B cell (primary cell): ENCODE results near the gene DPCD. TPM values are rescaled to one million over a fixed set of nuclear protein-coding genes. Genes with fewer than 3 reads are reported as not detected.

ENCODE experiments used
- ATAC-seq: fragments of 200-7000 bp; cut with Tn5 transposase; one replicate; pipeline ENCODE4 v1.10.0; 2021; ENCODE audit warnings: low read depth, mild to moderate bottlenecking, moderate number of reproducible peaks, moderate library complexity
- CTCF ChIA-PET: fragments of 350-600 bp; sonication (Branson Sonifier 250); formaldehyde crosslinking; loops from one replicate; lab custom pipeline; 2021; ENCODE audit warnings: antibody characterized with exemption, inconsistent platforms; lab: Charles Lee
- POLR2A ChIA-PET: fragments of 350-600 bp; sonication (Branson Sonifier 250); formaldehyde crosslinking; loops from one replicate; lab custom pipeline; 2021; ENCODE audit warnings: antibody characterized with exemption; lab: Charles Lee
- DNase-seq: peaks from one replicate; pipeline ENCODE4 v3.0.0; 2013
- H2AFZ ChIP-seq: 2 replicates; pipeline ENCODE4 v1.6.1; 2012; ENCODE audit warnings: mild to moderate bottlenecking, low read depth, low read length; ENCODE audit not compliant: insufficient read depth, poor library complexity, severe bottlenecking
- H3K27ac ChIP-seq, 2 donors: 1 replicate in 1 of 2; 2 replicates in 1 of 2; pipeline ENCODE4 v1.5.1; 2012 to 2013; ENCODE audit warnings: low read length in 2 of 2, mild to moderate bottlenecking in 2 of 2, moderate library complexity in 1 of 2
- H3K27me3 ChIP-seq, 4 experiments: fragments of 200-600 bp in 1 of 4; sonication (generic) in 1 of 4; replicated peaks in 1 of 4; 1 replicate in 2 of 4; 2 replicates in 2 of 4; pipeline versions ENCODE4 v1.6.1 to v1.7.0; 2013 to 2016; ENCODE audit warnings: low read length in 3 of 4, mild to moderate bottlenecking in 2 of 4, mixed read lengths in 1 of 4, moderate library complexity in 1 of 4; ENCODE audit not compliant: insufficient read depth in 4 of 4, control insufficient read depth in 3 of 4; ENCODE audit errors: control extremely low read depth in 1 of 4
- H3K36me3 ChIP-seq, 2 experiments: replicated peaks in 1 of 2; 1 replicate in 1 of 2; 2 replicates in 1 of 2; pipeline versions ENCODE4 v1.6.1 to v1.7.1; 2013; ENCODE audit warnings: low read length in 1 of 2; ENCODE audit not compliant: insufficient read depth in 2 of 2, control insufficient read depth in 1 of 2; ENCODE audit errors: control extremely low read depth in 1 of 2, extremely low read depth in 1 of 2
- H3K4me1 ChIP-seq, 2 donors: fragments of 200-600 bp in 1 of 2; sonication (generic) in 1 of 2; 1 replicate in 1 of 2; 2 replicates in 1 of 2; pipeline versions ENCODE4 v1.5.1 to v1.6.1; 2013 to 2017; ENCODE audit warnings: low read length in 2 of 2; ENCODE audit not compliant: control insufficient read depth in 2 of 2, insufficient read depth in 2 of 2
- H3K4me2 ChIP-seq: replicated peaks from 2 replicates; pipeline ENCODE3; 2012; ENCODE audit warnings: mild to moderate bottlenecking, low read depth, low read length; ENCODE audit not compliant: poor library complexity, severe bottlenecking
- H3K4me3 ChIP-seq, 5 experiments: fragments of 200-600 bp in 1 of 5; sonication (generic) in 1 of 5; 1 replicate in 3 of 5; 2 replicates in 2 of 5; pipeline versions ENCODE4 v1.5.1 to v1.7.0; 2011 to 2016; ENCODE audit warnings: low read length in 4 of 5, mild to moderate bottlenecking in 4 of 5, low read depth in 2 of 5, control low read depth in 1 of 5, moderate library complexity in 1 of 5; ENCODE audit not compliant: insufficient read depth in 1 of 5; ENCODE audit errors: control extremely low read depth in 1 of 5, extremely low read depth in 1 of 5
- H3K79me2 ChIP-seq: fragments of 200-600 bp; sonication (generic); one replicate; pipeline ENCODE4 v1.6.0; 2016; ENCODE audit warnings: low read length; ENCODE audit not compliant: control insufficient read depth, insufficient read depth
- H3K9ac ChIP-seq: fragments of 200-600 bp; sonication (generic); 2 replicates; pipeline ENCODE4 v1.6.1; 2017; ENCODE audit warnings: mild to moderate bottlenecking, low read length, moderate library complexity
- H3K9me3 ChIP-seq, 3 donors: one replicate each; pipeline versions ENCODE4 v1.6.1 to v1.7.1; 2013; ENCODE audit warnings: low read length in 2 of 3; ENCODE audit not compliant: control insufficient read depth in 2 of 3, insufficient read depth in 1 of 3; ENCODE audit errors: control extremely low read depth in 1 of 3
- H4K20me1 ChIP-seq: 2 replicates; pipeline ENCODE4 v1.6.0; 2012; ENCODE audit warnings: mild to moderate bottlenecking, low read length; ENCODE audit not compliant: insufficient read depth, control insufficient read depth, poor library complexity, severe bottlenecking
- H3K27ac Mint-ChIP-seq: one replicate; pipeline ENCODE4 v1.8.0; 2021; ENCODE audit warnings: mixed read lengths
- H3K27me3 Mint-ChIP-seq: one replicate; pipeline ENCODE4 v1.8.0; 2021; ENCODE audit warnings: mixed read lengths
- H3K4me1 Mint-ChIP-seq: one replicate; pipeline ENCODE4 v1.8.0; 2021; ENCODE audit warnings: mixed read lengths
- H3K4me3 Mint-ChIP-seq: one replicate; pipeline ENCODE4 v1.8.0; 2021; ENCODE audit warnings: mixed read lengths
- H3K9me3 Mint-ChIP-seq: one replicate; pipeline ENCODE4 v1.8.0; 2022; ENCODE audit warnings: mixed read lengths; ENCODE audit not compliant: insufficient read depth
- CTCF ChIP-seq: fragments of 200-600 bp; IDR thresholded peaks from one replicate; pipeline ENCODE4 v1.8.0; 2022; ENCODE audit warnings: antibody characterized with exemption, mild to moderate bottlenecking
- EZH2 ChIP-seq: IDR thresholded peaks from 2 replicates; pipeline ENCODE4 v1.6.1; 2012; ENCODE audit warnings: borderline replicate concordance, low read depth, mild to moderate bottlenecking, moderate library complexity, low read length; ENCODE audit not compliant: insufficient read depth, poor library complexity, severe bottlenecking
- WGBS: methylation state at CpG from one replicate; pipeline ENCODE4 v1.1.5; 2013; ENCODE audit warnings: missing lambda C conversion rate; ENCODE audit not compliant: insufficient coverage; 5-methylcytosine and 5-hydroxymethylcytosine counted together
- intact Hi-C: fragments of 100-400 bp; cut with micrococcal nuclease; formaldehyde crosslinking; loops from one replicate; pipeline ENCODE4 v1.10.0; 2022
- polyA plus RNA-seq: library from polyadenylated mRNA; depleted of rRNA; stranded (reverse); fragments of >200 nt; gene quantifications from 2 replicates; pipeline ENCODE4 v1.2.3, GENCODE V29; 2012
- total RNA-seq, 2 donors: library from RNA; stranded (reverse); fragments of 120-200 nt in 1 of 2; gene quantifications; 1 replicate in 1 of 2; 2 replicates in 1 of 2; pipeline versions ENCODE4 v1.2.3 to v1.2.4, GENCODE V29; 2013 to 2022

The DPCD gene
- total and polyA plus RNA-seq, 2 donors (not counting 1 experiment from before 2014, with no cell fraction given) = 0.88 to 2.2 TPM

- H3K27ac ChIP-seq = no peak overlapping the region
- H2AFZ ChIP-seq = no peak overlapping the region
- DNase-seq (no peak), ATAC-seq (no peak)
- no peak overlapping the region for H3K27ac Mint-ChIP-seq
- ChIA-PET CTCF (no interaction called here), POLR2A (no interaction called here)
- no peak overlapping the region for H3K9ac ChIP-seq
- no peak for TF ChIP-seq CTCF
- no peak for TF ChIP-seq EZH2
- no peak overlapping the region for H3K4me3 Mint-ChIP-seq
- H3K9me3 ChIP-seq = no peaks in the 10 kb centered on the region
- H3K36me3 ChIP-seq = peaks cover 0 to 71% of the 10 kb centered on the region in 2 experiments
- H3K4me3 ChIP-seq = no peak overlapping the region
- peaks cover 50% of the 10 kb centered on the region for H3K79me2 ChIP-seq
- H4K20me1 ChIP-seq = peaks cover 58% of the 10 kb centered on the region
- no peaks in the 10 kb centered on the region for H3K9me3 Mint-ChIP-seq
- intact Hi-C loops = no loop called here
- no peaks in the 10 kb centered on the region for H3K27me3 ChIP-seq
- 100% methylated on average over 6 of the region's 6 CpGs for WGBS
- H3K4me1 ChIP-seq = no peaks in the 10 kb centered on the region
- H3K4me2 ChIP-seq = no peak overlapping the region
- H3K27me3 Mint-ChIP-seq = no peaks in the 10 kb centered on the region
- no peaks in the 10 kb centered on the region for H3K4me1 Mint-ChIP-seq
These were observed 58.2 kb downstream of the DPCD start for GRCh38 chr10:101646364-101646763.

- no peak for TF ChIP-seq CTCF
- no peak for TF ChIP-seq EZH2
- Histone ChIP-seq H3K27me3 (no peaks in the 10 kb centered on the region), H3K4me1 (no peaks in the 10 kb centered on the region), H3K79me2 (peaks cover 55% of the 10 kb centered on the region), H3K36me3 (peaks cover 0 to 79% of the 10 kb centered on the region in 2 experiments), H3K9ac (no peak overlapping the region), H4K20me1 (peaks cover 67% of the 10 kb centered on the region), H3K9me3 (no peaks in the 10 kb centered on the region), H3K4me2 (no peak overlapping the region), H2AFZ (no peak overlapping the region), H3K4me3 (no peak overlapping the region), H3K27ac (no peak overlapping the region)
- no CpG with 5 or more reads among the region's 2 CpGs for WGBS
- DNase-seq (no peak), ATAC-seq (no peak)
- Mint-ChIP-seq H3K27me3 (no peaks in the 10 kb centered on the region), H3K27ac (no peak overlapping the region), H3K4me3 (no peak overlapping the region), H3K9me3 (no peaks in the 10 kb centered on the region), H3K4me1 (no peaks in the 10 kb centered on the region)
- CTCF ChIA-PET = no interaction called here
- POLR2A ChIA-PET = no interaction called here
- intact Hi-C loops = no loop called here
These were observed 59.1 kb downstream of the DPCD start for GRCh38 chr10:101647255-101647654.
